B cell (primary cell): ENCODE data around the gene NUDCD3. TPM values are rescaled to one million over a fixed set of nuclear protein-coding genes. Genes with fewer than 3 reads are reported as not detected.

Source experiments
- ATAC-seq: fragments of 200-7000 bp; cut with Tn5 transposase; one replicate; pipeline ENCODE4 v1.10.0; 2021; ENCODE audit warnings: low read depth, mild to moderate bottlenecking, moderate number of reproducible peaks, moderate library complexity
- CTCF ChIA-PET: fragments of 350-600 bp; sonication (Branson Sonifier 250); formaldehyde crosslinking; loops from one replicate; lab custom pipeline; 2021; ENCODE audit warnings: antibody characterized with exemption, inconsistent platforms; lab: Charles Lee
- POLR2A ChIA-PET: fragments of 350-600 bp; sonication (Branson Sonifier 250); formaldehyde crosslinking; loops from one replicate; lab custom pipeline; 2021; ENCODE audit warnings: antibody characterized with exemption; lab: Charles Lee
- DNase-seq: peaks from one replicate; pipeline ENCODE4 v3.0.0; 2013
- H2AFZ ChIP-seq: 2 replicates; pipeline ENCODE4 v1.6.1; 2012; ENCODE audit warnings: mild to moderate bottlenecking, low read depth, low read length; ENCODE audit not compliant: insufficient read depth, poor library complexity, severe bottlenecking
- H3K27ac ChIP-seq, 2 donors: 1 replicate in 1 of 2; 2 replicates in 1 of 2; pipeline ENCODE4 v1.5.1; 2012 to 2013; ENCODE audit warnings: low read length in 2 of 2, mild to moderate bottlenecking in 2 of 2, moderate library complexity in 1 of 2
- H3K27me3 ChIP-seq, 4 experiments: fragments of 200-600 bp in 1 of 4; sonication (generic) in 1 of 4; replicated peaks in 1 of 4; 1 replicate in 2 of 4; 2 replicates in 2 of 4; pipeline versions ENCODE4 v1.6.1 to v1.7.0; 2013 to 2016; ENCODE audit warnings: low read length in 3 of 4, mild to moderate bottlenecking in 2 of 4, mixed read lengths in 1 of 4, moderate library complexity in 1 of 4; ENCODE audit not compliant: insufficient read depth in 4 of 4, control insufficient read depth in 3 of 4; ENCODE audit errors: control extremely low read depth in 1 of 4
- H3K36me3 ChIP-seq, 2 experiments: replicated peaks in 1 of 2; 1 replicate in 1 of 2; 2 replicates in 1 of 2; pipeline versions ENCODE4 v1.6.1 to v1.7.1; 2013; ENCODE audit warnings: low read length in 1 of 2; ENCODE audit not compliant: insufficient read depth in 2 of 2, control insufficient read depth in 1 of 2; ENCODE audit errors: control extremely low read depth in 1 of 2, extremely low read depth in 1 of 2
- H3K4me1 ChIP-seq, 2 donors: fragments of 200-600 bp in 1 of 2; sonication (generic) in 1 of 2; 1 replicate in 1 of 2; 2 replicates in 1 of 2; pipeline versions ENCODE4 v1.5.1 to v1.6.1; 2013 to 2017; ENCODE audit warnings: low read length in 2 of 2; ENCODE audit not compliant: control insufficient read depth in 2 of 2, insufficient read depth in 2 of 2
- H3K4me2 ChIP-seq: replicated peaks from 2 replicates; pipeline ENCODE3; 2012; ENCODE audit warnings: mild to moderate bottlenecking, low read depth, low read length; ENCODE audit not compliant: poor library complexity, severe bottlenecking
- H3K4me3 ChIP-seq, 5 experiments: fragments of 200-600 bp in 1 of 5; sonication (generic) in 1 of 5; 1 replicate in 3 of 5; 2 replicates in 2 of 5; pipeline versions ENCODE4 v1.5.1 to v1.7.0; 2011 to 2016; ENCODE audit warnings: low read length in 4 of 5, mild to moderate bottlenecking in 4 of 5, low read depth in 2 of 5, control low read depth in 1 of 5, moderate library complexity in 1 of 5; ENCODE audit not compliant: insufficient read depth in 1 of 5; ENCODE audit errors: control extremely low read depth in 1 of 5, extremely low read depth in 1 of 5
- H3K79me2 ChIP-seq: fragments of 200-600 bp; sonication (generic); one replicate; pipeline ENCODE4 v1.6.0; 2016; ENCODE audit warnings: low read length; ENCODE audit not compliant: control insufficient read depth, insufficient read depth
- H3K9ac ChIP-seq: fragments of 200-600 bp; sonication (generic); 2 replicates; pipeline ENCODE4 v1.6.1; 2017; ENCODE audit warnings: mild to moderate bottlenecking, low read length, moderate library complexity
- H3K9me3 ChIP-seq, 3 donors: one replicate each; pipeline versions ENCODE4 v1.6.1 to v1.7.1; 2013; ENCODE audit warnings: low read length in 2 of 3; ENCODE audit not compliant: control insufficient read depth in 2 of 3, insufficient read depth in 1 of 3; ENCODE audit errors: control extremely low read depth in 1 of 3
- H4K20me1 ChIP-seq: 2 replicates; pipeline ENCODE4 v1.6.0; 2012; ENCODE audit warnings: mild to moderate bottlenecking, low read length; ENCODE audit not compliant: insufficient read depth, control insufficient read depth, poor library complexity, severe bottlenecking
- H3K27ac Mint-ChIP-seq: one replicate; pipeline ENCODE4 v1.8.0; 2021; ENCODE audit warnings: mixed read lengths
- H3K27me3 Mint-ChIP-seq: one replicate; pipeline ENCODE4 v1.8.0; 2021; ENCODE audit warnings: mixed read lengths
- H3K4me1 Mint-ChIP-seq: one replicate; pipeline ENCODE4 v1.8.0; 2021; ENCODE audit warnings: mixed read lengths
- H3K4me3 Mint-ChIP-seq: one replicate; pipeline ENCODE4 v1.8.0; 2021; ENCODE audit warnings: mixed read lengths
- H3K9me3 Mint-ChIP-seq: one replicate; pipeline ENCODE4 v1.8.0; 2022; ENCODE audit warnings: mixed read lengths; ENCODE audit not compliant: insufficient read depth
- EZH2 ChIP-seq: IDR thresholded peaks from 2 replicates; pipeline ENCODE4 v1.6.1; 2012; ENCODE audit warnings: borderline replicate concordance, low read depth, mild to moderate bottlenecking, moderate library complexity, low read length; ENCODE audit not compliant: insufficient read depth, poor library complexity, severe bottlenecking
- WGBS: methylation state at CpG from one replicate; pipeline ENCODE4 v1.1.5; 2013; ENCODE audit warnings: missing lambda C conversion rate; ENCODE audit not compliant: insufficient coverage; 5-methylcytosine and 5-hydroxymethylcytosine counted together
- intact Hi-C: fragments of 100-400 bp; cut with micrococcal nuclease; formaldehyde crosslinking; loops from one replicate; pipeline ENCODE4 v1.10.0; 2022
- polyA plus RNA-seq: library from polyadenylated mRNA; depleted of rRNA; stranded (reverse); fragments of >200 nt; gene quantifications from 2 replicates; pipeline ENCODE4 v1.2.3, GENCODE V29; 2012
- total RNA-seq, 2 donors: library from RNA; stranded (reverse); fragments of 120-200 nt in 1 of 2; gene quantifications; 1 replicate in 1 of 2; 2 replicates in 1 of 2; pipeline versions ENCODE4 v1.2.3 to v1.2.4, GENCODE V29; 2013 to 2022
- TF ChIP-seq, protein P1 (sequence below): fragments of 200-600 bp; IDR thresholded peaks from one replicate; pipeline ENCODE4 v1.8.0; 2022; ENCODE audit warnings: antibody characterized with exemption, mild to moderate bottlenecking

NUDCD3 gene
- total and polyA plus RNA-seq, 2 donors (not counting 1 experiment from before 2014, with no cell fraction given), result 29.8 to 101 TPM

DNA sequence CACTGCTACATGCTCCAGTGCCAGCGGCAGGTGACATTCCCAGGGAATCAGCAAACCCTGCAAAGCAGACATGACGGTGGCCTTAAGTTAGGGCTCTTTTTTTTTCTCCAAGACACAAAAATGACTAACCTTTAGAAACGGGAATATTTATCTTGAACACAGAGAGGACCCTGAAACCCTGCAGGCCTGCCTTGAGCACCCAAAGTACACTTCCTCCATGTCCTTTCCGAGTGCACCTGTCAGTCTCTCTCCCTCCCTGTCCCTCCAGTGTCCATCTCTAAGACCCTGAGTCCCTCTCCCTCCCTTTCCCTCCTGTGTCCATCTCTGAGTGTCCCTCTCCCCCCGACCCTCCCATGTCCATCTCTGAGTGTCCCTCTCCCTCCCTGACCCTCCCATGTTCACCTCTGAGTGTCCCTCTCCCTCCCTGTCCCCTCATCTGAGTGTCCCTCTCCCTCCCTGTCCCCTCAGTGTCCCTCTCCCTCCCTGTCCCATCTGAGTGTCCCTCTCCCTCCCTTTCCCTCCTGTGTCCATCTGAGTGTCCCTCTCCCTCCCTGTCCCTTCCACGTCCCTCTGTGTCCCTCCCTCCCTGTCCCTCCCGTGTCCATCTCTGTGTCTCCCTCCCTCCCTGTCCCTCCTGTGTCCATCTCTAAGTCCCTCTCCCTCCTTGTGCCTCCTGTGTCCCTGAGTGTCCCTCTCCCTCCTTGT, 113.9 kb downstream of the NUDCD3 start:
- no peak for DNase-seq
- CTCF ChIA-PET, result no interaction called here
- H3K4me1 ChIP-seq, result peaks cover 5 to 11% of the 10 kb centered on the region in 2 donors
- no peaks in the 10 kb centered on the region for H3K27me3 ChIP-seq
- no peak overlapping the region for H3K9ac ChIP-seq
- H3K4me2 ChIP-seq, result no peak overlapping the region
- H3K4me3 ChIP-seq, result no peak overlapping the region
- intact Hi-C loops, result no loop called here
- H3K9me3 ChIP-seq, result no peaks in the 10 kb centered on the region
- H3K27ac ChIP-seq, result no peak overlapping the region
- H3K9me3 Mint-ChIP-seq, result no peaks in the 10 kb centered on the region
- no peaks in the 10 kb centered on the region for H3K36me3 ChIP-seq
- no peak for ATAC-seq
- peaks cover 4% of the 10 kb centered on the region for H3K27me3 Mint-ChIP-seq
- POLR2A ChIA-PET, result interaction anchor here (0.5 kb wide), 1 partner anchor 257 kb away, joined by 3 read pairs; no protein-coding TSS in a partner anchor
- H2AFZ ChIP-seq, result no peak overlapping the region
- WGBS, result 66% methylated on average over 5 of the region's 7 CpGs
- no peak overlapping the region for H3K4me3 Mint-ChIP-seq
- H3K79me2 ChIP-seq, result no peaks in the 10 kb centered on the region
- no peaks in the 10 kb centered on the region for H4K20me1 ChIP-seq
- TF ChIP-seq, protein P1, sequence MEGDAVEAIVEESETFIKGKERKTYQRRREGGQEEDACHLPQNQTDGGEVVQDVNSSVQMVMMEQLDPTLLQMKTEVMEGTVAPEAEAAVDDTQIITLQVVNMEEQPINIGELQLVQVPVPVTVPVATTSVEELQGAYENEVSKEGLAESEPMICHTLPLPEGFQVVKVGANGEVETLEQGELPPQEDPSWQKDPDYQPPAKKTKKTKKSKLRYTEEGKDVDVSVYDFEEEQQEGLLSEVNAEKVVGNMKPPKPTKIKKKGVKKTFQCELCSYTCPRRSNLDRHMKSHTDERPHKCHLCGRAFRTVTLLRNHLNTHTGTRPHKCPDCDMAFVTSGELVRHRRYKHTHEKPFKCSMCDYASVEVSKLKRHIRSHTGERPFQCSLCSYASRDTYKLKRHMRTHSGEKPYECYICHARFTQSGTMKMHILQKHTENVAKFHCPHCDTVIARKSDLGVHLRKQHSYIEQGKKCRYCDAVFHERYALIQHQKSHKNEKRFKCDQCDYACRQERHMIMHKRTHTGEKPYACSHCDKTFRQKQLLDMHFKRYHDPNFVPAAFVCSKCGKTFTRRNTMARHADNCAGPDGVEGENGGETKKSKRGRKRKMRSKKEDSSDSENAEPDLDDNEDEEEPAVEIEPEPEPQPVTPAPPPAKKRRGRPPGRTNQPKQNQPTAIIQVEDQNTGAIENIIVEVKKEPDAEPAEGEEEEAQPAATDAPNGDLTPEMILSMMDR, result no peak
- no peak for TF ChIP-seq EZH2
- H3K4me1 Mint-ChIP-seq, result peaks cover 11% of the 10 kb centered on the region
- no peak overlapping the region for H3K27ac Mint-ChIP-seq

DNA sequence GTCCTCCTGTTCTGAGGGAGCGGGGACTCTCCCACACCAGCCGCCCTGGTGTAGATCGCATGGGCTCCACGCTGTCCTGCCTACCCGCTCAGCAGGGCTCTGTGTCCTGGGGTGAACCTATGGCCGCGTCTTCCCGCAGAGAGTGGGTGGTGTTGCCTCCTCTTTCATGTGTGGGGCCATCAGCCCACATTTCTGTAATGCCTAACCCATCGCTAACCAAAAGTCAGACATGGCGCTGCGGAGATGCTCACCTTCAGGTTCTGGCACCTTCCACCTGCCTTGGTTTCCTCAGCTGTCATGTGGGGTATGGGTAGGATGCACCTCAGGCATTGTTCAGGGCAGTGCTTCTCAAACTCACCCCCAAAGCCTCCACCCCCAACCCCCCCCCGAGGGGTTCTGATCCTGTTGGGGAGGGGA, 114.5 kb downstream of the NUDCD3 start:
- Histone ChIP-seq H3K4me2 (no peak overlapping the region), H3K79me2 (no peaks in the 10 kb centered on the region), H3K9ac (no peak overlapping the region), H4K20me1 (no peaks in the 10 kb centered on the region), H2AFZ (no peak overlapping the region), H3K4me3 (no peak overlapping the region), H3K4me1 (peaks cover 5 to 11% of the 10 kb centered on the region in 2 donors), H3K27me3 (no peaks in the 10 kb centered on the region), H3K9me3 (no peaks in the 10 kb centered on the region), H3K27ac (no peak overlapping the region), H3K36me3 (no peaks in the 10 kb centered on the region)
- Mint-ChIP-seq H3K27me3 (peaks cover 10% of the 10 kb centered on the region), H3K4me1 (peaks cover 11% of the 10 kb centered on the region), H3K27ac (no peak overlapping the region), H3K4me3 (no peak overlapping the region), H3K9me3 (no peaks in the 10 kb centered on the region)
- WGBS, result 94% methylated on average over 8 of the region's 12 CpGs
- ChIA-PET CTCF (no interaction called here), POLR2A (no interaction called here)
- no peak for ATAC-seq
- intact Hi-C loops, result no loop called here
- TF ChIP-seq EZH2, result no peak
- TF ChIP-seq, protein P1, result no peak
- no peak for DNase-seq
